Fibroblast of skin of right biceps (primary cell): ENCODE results near the gene TRAPPC10.

Experiments
- DNase-seq: peaks from one replicate; pipeline ENCODE4 v3.0.0-alpha.2; 2013

Gene TRAPPC10

GRCh38 chr21:43983860-43984420 is 28.2 kb upstream of the TRAPPC10 start:
- DNase-seq: no peak

GRCh38 chr21:43984905-43985689 is 27.0 kb upstream of the TRAPPC10 start:
- DNase-seq: no peak

- no peak for DNase-seq
Measured at GRCh38 chr21:43985690-43986251, 26.3 kb upstream of the TRAPPC10 start.

GRCh38 chr21:43986544-43987451 is 25.3 kb upstream of the TRAPPC10 start:
- DNase-seq: no peak

GRCh38 chr21:43987509-43987908 is 24.6 kb upstream of the TRAPPC10 start:
- DNase-seq: no peak

- no peak for DNase-seq
Measured at GRCh38 chr21:43988016-43988415, 24.1 kb upstream of the TRAPPC10 start.

GRCh38 chr21:43988506-43989230 is 23.4 kb upstream of the TRAPPC10 start:
- no peak for DNase-seq

GRCh38 chr21:43989401-43989800 is 22.7 kb upstream of the TRAPPC10 start:
- DNase-seq: no peak

- DNase-seq: no peak
Measured at GRCh38 chr21:43991447-43991991, 20.6 kb upstream of the TRAPPC10 start.

GRCh38 chr21:43992121-43992520 is 20.0 kb upstream of the TRAPPC10 start:
- no peak for DNase-seq

- no peak for DNase-seq
Measured at GRCh38 chr21:43993420-43993934, 18.6 kb upstream of the TRAPPC10 start.

- DNase-seq: no peak
Measured at GRCh38 chr21:43994085-43994484, 18.0 kb upstream of the TRAPPC10 start.

GRCh38 chr21:43994646-43995045 is 17.5 kb upstream of the TRAPPC10 start:
- DNase-seq: no peak

GRCh38 chr21:43995521-43996105 is 16.5 kb upstream of the TRAPPC10 start:
- no peak for DNase-seq

- DNase-seq: no peak
Measured at GRCh38 chr21:43997766-43998742, 14.1 kb upstream of the TRAPPC10 start.

GRCh38 chr21:44000360-44000759 is 11.7 kb upstream of the TRAPPC10 start:
- DNase-seq: no peak

- no peak for DNase-seq
Measured at GRCh38 chr21:44002511-44002910, 9.6 kb upstream of the TRAPPC10 start.

- no peak for DNase-seq
Measured at GRCh38 chr21:44003307-44003966, 8.7 kb upstream of the TRAPPC10 start.

- no peak for DNase-seq
Measured at GRCh38 chr21:44005071-44005470, 7.0 kb upstream of the TRAPPC10 start.

- DNase-seq: no peak
Measured at GRCh38 chr21:44005593-44005992, 6.5 kb upstream of the TRAPPC10 start.
